ENCODE results near the gene PEX10.

Gene PEX10

DNA sequence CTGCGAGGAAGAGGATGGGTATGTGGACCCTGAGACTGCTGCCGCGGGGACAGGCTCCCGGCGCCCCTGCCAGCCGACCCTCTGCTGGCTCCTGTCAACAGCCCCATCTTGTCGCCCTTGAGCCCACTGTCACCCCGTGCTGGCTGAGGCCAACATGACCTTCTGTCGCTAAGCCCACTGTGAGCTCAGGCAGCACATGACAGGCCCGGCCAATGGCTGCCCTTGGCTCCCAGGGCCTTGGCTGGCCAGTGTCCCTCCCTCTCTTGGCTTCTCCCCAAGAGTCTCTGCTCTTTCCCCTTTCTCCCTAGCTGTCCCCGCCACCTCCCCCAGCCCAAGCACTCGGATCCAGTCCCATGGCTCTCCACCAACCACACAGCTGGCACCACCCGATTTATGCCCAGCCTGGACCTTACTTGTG lies 3.5 kb downstream of the PEX10 start:
- Mint-ChIP-seq H3K4me1 (peaks cover 8% of the 10 kb centered on the region), H3K4me3 (no peak overlapping the region), H3K27me3 (ENCODE audit: low read depth, poor library complexity) (no peaks in the 10 kb centered on the region), H3K27ac (peak overlapping the region; percentile 87), H3K36me3 (ENCODE audit: low read depth) (peaks cover 19% of the 10 kb centered on the region), H3K9me3 (no peaks in the 10 kb centered on the region)
- DNase-seq: no peak
- TF ChIP-seq, protein P1, sequence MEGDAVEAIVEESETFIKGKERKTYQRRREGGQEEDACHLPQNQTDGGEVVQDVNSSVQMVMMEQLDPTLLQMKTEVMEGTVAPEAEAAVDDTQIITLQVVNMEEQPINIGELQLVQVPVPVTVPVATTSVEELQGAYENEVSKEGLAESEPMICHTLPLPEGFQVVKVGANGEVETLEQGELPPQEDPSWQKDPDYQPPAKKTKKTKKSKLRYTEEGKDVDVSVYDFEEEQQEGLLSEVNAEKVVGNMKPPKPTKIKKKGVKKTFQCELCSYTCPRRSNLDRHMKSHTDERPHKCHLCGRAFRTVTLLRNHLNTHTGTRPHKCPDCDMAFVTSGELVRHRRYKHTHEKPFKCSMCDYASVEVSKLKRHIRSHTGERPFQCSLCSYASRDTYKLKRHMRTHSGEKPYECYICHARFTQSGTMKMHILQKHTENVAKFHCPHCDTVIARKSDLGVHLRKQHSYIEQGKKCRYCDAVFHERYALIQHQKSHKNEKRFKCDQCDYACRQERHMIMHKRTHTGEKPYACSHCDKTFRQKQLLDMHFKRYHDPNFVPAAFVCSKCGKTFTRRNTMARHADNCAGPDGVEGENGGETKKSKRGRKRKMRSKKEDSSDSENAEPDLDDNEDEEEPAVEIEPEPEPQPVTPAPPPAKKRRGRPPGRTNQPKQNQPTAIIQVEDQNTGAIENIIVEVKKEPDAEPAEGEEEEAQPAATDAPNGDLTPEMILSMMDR (IDR thresholded peaks at IDR 0.05): no peak

DNA sequence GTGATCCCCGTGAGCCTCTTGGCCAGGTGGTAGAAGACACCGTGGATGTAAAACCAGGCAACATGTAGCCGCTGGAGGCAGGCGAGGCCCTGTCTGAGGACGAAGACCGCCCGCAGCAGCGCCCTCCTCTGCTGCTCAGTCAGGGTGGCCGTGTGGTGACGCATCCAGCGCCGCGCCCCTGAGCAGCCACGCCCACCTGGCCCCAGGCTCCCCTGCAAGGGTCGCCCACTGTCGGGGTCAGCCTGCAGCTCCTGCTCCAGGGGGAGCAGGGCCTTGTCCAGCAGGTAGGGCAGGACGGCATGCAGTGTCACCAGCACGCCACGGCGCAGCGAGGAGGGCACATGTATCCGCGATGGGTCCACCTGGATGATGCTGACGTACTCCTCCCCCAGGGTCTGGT lies 3.9 kb downstream of the PEX10 start:
- Mint-ChIP-seq H3K9me3 (no peaks in the 10 kb centered on the region), H3K27me3 (ENCODE audit: low read depth, poor library complexity) (no peaks in the 10 kb centered on the region), H3K27ac (no peak overlapping the region), H3K4me3 (no peak overlapping the region), H3K4me1 (peaks cover 6% of the 10 kb centered on the region), H3K36me3 (ENCODE audit: low read depth) (peaks cover 19% of the 10 kb centered on the region)
- DNase-seq: no peak
- TF ChIP-seq, protein P1 (IDR thresholded peaks at IDR 0.05): no peak

DNA sequence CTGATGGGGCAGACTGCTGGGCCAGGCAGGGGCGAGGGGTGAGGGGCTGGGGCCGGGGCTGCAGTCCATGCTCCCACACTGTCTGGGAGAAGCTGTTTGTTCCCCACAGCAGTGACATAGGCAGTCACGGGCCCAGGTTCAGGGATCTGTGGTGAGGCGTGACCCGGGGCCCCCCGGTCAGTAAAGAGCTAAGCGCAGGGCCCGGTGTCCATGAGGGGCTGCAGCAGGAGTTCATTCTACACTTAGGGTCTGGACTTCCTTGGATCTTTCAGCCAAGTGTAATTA lies 4.4 kb downstream of the PEX10 start:
- TF ChIP-seq, protein P1 (IDR thresholded peaks at IDR 0.05): no peak
- no peak for DNase-seq
- Mint-ChIP-seq H3K9me3 (no peaks in the 10 kb centered on the region), H3K27ac (no peak overlapping the region), H3K4me1 (peaks cover 6% of the 10 kb centered on the region), H3K27me3 (ENCODE audit: low read depth, poor library complexity) (no peaks in the 10 kb centered on the region), H3K4me3 (no peak overlapping the region), H3K36me3 (ENCODE audit: low read depth) (peaks cover 22% of the 10 kb centered on the region)

DNA sequence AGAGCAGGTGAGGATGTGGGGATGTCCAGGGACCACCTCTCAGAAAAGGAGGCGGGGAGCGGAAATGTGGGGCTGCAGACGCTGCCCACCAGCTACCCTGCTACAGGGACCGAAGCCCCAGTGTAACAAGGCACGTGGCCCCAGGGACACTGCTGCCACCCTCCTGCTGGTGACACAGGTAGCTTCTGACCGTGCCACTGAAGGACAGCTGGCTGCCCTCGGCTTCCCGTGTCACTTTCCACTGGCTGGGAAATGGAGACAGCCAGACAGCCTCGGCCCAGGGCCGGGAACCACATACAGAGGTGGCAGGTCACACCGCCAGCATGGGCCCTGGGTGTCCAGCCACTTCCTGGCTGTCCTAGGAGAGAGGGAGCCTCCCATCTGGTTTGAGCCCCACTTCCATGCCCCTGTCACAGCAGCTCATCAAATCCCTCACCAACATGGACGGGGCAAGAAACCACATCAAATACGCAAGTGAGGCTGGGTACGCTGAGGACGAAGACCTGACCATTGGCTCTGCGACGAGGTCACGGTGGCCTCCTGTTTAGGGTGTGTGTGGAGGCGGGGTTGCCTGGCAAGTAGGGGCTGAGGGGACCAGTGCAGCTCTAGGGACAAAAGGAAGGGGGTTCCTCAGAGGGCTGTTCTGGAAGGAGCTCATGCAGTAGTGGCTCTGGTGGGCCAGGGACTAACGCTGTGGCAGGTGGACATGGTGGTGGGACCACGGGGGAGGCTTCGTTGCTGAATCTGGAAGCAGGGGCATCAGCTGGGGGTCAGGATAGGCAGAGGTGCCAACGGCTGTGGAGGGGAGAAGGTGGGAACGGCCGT lies 5.0 kb downstream of the PEX10 start:
- Mint-ChIP-seq H3K9me3 (no peaks in the 10 kb centered on the region), H3K27me3 (ENCODE audit: low read depth, poor library complexity) (no peaks in the 10 kb centered on the region), H3K27ac (no peak overlapping the region), H3K4me3 (no peak overlapping the region), H3K4me1 (peaks cover 6% of the 10 kb centered on the region), H3K36me3 (ENCODE audit: low read depth) (peaks cover 24% of the 10 kb centered on the region)
- no peak for DNase-seq
- TF ChIP-seq, protein P1 (IDR thresholded peaks at IDR 0.05): no peak

DNA sequence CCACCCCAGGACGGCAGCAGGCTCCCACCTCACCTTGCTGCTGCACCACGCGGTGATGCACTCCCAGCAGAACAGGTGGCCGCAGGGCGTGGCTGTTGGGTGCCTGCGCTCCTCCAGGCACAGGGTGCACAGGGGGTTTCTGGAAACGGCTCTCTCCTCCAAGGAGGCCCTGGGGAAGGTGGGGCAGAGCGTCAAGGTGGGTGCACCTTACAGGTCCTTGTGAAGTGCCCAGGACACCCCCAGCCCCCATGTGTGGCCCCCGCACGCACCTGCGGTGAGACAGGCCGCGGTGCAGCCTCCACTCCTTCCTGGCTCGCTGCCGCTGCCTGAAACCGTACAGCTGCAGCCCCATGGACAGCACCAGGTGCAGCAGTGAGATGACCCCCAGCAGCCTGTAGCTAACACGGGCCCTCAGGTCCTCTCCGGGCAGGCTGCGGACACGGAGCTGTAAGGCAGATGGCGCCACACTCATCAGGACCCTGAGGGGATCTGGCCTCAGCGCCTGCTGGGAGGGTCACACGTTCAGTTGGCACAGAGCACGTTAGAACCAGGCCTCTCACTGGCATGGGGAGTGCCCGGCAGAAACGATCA lies 5.8 kb downstream of the PEX10 start:
- Mint-ChIP-seq H3K36me3 (ENCODE audit: low read depth) (peaks cover 32% of the 10 kb centered on the region), H3K9me3 (no peaks in the 10 kb centered on the region), H3K4me3 (no peak overlapping the region), H3K4me1 (peaks cover 6% of the 10 kb centered on the region), H3K27me3 (ENCODE audit: low read depth, poor library complexity) (no peaks in the 10 kb centered on the region), H3K27ac (peak overlapping the region; percentile 22)
- TF ChIP-seq, protein P1 (IDR thresholded peaks at IDR 0.05): no peak
- DNase-seq: no peak

Data from nephron progenitor cell (in vitro differentiated cells).